ENCODE results near the gene CAMK2N2. TPM values are rescaled to one million over a fixed set of nuclear protein-coding genes. Genes with fewer than 3 reads are reported as not detected.

The CAMK2N2 gene
- total and polyA plus RNA-seq, 2 experiments from 2014 or later: 0.27 TPM; not detected in 1

DNA sequence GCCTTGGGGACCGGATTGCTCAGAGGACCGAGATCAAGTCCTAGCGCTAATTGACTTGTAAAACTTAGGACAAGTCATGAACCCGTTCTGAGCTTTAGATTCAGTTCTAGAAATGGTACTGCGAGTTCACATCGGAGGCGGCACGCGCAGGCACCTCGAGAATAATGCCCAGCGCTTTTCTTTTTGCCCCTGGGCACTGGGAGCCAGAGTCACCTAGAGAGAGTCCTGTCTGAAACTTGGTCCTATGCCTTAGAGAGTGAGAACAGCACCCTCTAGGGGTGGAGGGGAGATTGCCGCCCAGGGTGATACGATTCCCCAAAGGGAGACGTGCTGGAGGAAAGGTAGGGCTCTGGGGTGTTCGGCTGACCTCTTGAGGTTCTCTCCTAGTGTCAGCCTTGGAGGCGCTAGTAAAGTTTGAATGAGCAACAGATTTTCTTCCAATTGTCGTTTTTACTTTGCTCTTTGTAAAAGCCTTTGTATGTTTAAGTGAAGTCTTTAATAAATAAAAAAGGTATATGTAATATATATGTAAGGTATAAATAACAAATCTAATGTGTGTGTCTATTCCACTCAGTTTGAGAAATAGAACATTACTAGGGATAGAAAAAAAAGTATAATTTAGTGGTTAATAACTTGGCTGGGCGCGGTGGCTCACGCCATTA lies 11.1 kb downstream of the CAMK2N2 start:
- TF ChIP-seq, protein P1, sequence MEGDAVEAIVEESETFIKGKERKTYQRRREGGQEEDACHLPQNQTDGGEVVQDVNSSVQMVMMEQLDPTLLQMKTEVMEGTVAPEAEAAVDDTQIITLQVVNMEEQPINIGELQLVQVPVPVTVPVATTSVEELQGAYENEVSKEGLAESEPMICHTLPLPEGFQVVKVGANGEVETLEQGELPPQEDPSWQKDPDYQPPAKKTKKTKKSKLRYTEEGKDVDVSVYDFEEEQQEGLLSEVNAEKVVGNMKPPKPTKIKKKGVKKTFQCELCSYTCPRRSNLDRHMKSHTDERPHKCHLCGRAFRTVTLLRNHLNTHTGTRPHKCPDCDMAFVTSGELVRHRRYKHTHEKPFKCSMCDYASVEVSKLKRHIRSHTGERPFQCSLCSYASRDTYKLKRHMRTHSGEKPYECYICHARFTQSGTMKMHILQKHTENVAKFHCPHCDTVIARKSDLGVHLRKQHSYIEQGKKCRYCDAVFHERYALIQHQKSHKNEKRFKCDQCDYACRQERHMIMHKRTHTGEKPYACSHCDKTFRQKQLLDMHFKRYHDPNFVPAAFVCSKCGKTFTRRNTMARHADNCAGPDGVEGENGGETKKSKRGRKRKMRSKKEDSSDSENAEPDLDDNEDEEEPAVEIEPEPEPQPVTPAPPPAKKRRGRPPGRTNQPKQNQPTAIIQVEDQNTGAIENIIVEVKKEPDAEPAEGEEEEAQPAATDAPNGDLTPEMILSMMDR (IDR thresholded peaks at IDR 0.05; ENCODE audit: low read depth, low read length): peak; percentile 99
- Histone ChIP-seq H3K4me3 (peak overlapping the region; percentile 92), H3K4me1 (ENCODE audit: low read depth) (no peaks in the 10 kb centered on the region), H3K27ac (peak overlapping the region; percentile 1), H3K9me3 (ENCODE audit: low read depth) (no peaks in the 10 kb centered on the region), H3K36me3 (no peaks in the 10 kb centered on the region), H3K27me3 (no peaks in the 10 kb centered on the region)
- peak; percentile 90 to 92 for DNase-seq (ENCODE audit: low read depth in 1 of 2, low spot score in 1 of 2)

DNA sequence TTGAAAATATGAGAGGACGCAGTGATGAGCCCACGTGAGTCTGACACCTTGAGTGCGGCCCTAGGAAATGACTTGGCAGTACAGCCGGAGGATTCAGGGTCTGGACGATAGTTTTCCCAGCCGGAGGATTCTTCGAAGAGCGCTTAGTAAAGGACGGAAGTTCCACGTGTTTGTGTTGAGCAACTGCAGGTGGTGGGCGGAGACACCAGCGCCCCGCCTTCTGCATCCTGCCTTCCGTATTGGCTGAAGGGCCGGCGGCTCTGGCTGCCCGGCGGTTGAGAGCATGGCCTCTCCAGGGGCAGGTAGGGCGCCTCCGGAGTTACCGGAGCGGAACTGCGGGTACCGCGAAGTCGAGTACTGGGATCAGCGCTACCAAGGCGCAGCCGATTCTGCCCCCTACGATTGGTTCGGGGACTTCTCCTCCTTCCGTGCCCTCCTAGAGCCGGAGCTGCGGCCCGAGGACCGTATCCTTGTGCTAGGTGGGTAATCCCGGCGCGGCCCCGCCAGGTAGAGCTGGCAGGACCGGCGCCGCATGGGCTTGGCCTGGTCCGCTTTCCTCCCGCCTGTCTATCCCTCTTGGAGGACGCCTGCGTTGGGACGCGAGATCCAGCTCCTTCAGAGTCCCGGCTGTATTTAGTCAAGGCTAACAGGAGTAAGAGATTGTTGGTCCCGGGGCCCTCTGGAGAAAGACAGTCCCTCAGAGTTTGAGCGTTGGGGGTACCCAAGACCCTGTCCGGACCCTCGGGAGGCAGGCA lies 11.8 kb downstream of the CAMK2N2 start, which contains the start of gene EEF1AKMT4:
Gene EEF1AKMT4, plus strand, starts transcription at position 261 of the 755 bp plus-strand sequence. Its CDS starts 23 bp downstream, at position 284.
- H3K27me3 ChIP-seq: no peaks in the 10 kb centered on the region
- TF ChIP-seq, protein P1 (IDR thresholded peaks at IDR 0.05; ENCODE audit: low read depth, low read length): peak; percentile 46
- H3K9me3 ChIP-seq (ENCODE audit: low read depth): no peaks in the 10 kb centered on the region
- peaks cover 6% of the 10 kb centered on the region for H3K36me3 ChIP-seq
- peak within 1 kb of the TSS; percentile 88 for H3K27ac ChIP-seq
- no peaks in the 10 kb centered on the region for H3K4me1 ChIP-seq (ENCODE audit: low read depth)
- peak within 1 kb of the TSS; percentile 92 for H3K4me3 ChIP-seq
- peak; percentile 98 to 99 for DNase-seq (ENCODE audit: low read depth in 1 of 2, low spot score in 1 of 2)

DNA sequence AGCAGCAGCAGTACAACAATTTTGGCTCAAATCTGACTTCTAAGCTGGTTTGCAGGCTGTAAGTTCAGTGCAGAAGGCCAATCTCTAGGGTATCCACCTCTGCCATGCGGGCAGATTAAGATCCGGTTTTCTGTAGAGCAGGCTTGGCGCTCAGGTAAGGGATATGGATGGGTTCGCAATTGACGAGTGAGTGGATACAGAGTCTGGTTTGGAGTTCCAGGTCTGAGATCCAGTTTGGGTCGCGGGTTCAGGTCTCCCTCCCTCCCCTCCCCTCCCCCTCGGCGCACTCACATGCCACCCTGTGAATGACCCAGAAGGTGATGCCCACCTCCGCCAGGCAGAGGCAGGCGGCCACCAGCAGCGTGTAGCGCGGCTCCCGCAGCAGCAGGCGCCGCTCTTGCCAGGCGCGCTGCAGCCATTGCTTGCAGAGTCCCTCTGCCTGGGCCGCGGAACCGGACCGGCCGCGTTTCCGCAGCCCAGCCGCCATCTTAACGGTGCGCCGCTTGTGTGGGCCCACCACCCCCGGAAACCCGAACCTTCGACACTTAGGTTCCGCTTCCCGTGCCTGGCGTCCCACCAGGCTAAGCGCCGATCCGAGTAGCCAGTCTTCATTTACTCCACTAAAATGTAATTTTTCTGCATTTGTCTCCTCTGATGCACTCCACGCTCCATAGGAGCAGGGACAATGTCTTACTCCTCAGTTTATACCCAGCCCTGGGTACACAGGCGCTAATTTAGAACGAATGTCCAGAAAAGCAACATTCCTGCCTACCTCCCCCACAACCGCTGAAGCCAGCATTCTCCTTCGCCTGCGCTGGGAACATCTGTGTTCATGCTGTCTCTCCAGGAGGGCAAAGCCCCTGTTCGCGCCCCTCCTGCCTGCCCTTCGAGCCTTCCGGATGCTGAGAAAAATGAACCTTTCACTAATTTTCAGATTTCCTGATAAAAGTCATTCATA lies 12.6 kb downstream of the CAMK2N2 start, which contains the start of gene ALG3:
Gene ALG3, minus strand, starts transcription at position 509 of the 958 bp plus-strand sequence. Its CDS starts 22 bp downstream, at position 487.
- TF ChIP-seq, protein P1 (IDR thresholded peaks at IDR 0.05; ENCODE audit: low read depth, low read length): no peak
- Histone ChIP-seq H3K4me1 (ENCODE audit: low read depth) (no peaks in the 10 kb centered on the region), H3K27me3 (no peaks in the 10 kb centered on the region), H3K27ac (peak within 1 kb of the TSS; percentile 88), H3K36me3 (peaks cover 6% of the 10 kb centered on the region), H3K9me3 (ENCODE audit: low read depth) (no peaks in the 10 kb centered on the region), H3K4me3 (peak within 1 kb of the TSS; percentile 92)
- peak; percentile 92 to 95 for DNase-seq (ENCODE audit: low read depth in 1 of 2, low spot score in 1 of 2)

DNA sequence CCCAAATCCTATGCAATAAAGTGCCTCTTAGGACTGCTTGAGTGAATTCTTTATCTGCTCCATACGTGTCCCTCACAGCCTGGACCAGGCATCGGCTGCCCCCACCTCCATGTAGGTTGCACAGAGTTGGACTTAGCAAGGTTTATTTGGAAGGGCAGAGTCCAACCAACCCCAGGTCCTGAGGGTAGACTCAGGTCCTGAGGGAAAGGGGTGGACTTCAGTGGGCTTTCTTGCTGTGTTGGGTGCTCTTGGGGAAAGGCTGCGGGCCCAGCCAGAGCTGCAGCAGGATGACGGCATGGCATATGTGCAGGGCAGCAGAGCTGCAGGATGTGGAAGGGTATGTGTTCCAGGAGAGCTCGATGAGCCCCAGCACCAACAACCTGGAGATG lies 19.1 kb downstream of the CAMK2N2 start:
- TF ChIP-seq, protein P1 (IDR thresholded peaks at IDR 0.05; ENCODE audit: low read depth, low read length): no peak
- H3K4me3 ChIP-seq: no peak overlapping the region
- no peak for DNase-seq (ENCODE audit: low read depth in 1 of 2, low spot score in 1 of 2)

More for the DNA sequence above, 19.1 kb downstream of the CAMK2N2 start:
- Histone ChIP-seq H3K4me1 (ENCODE audit: low read depth) (no peaks in the 10 kb centered on the region), H3K27ac (no peak overlapping the region), H3K27me3 (peaks cover 36% of the 10 kb centered on the region), H3K9me3 (ENCODE audit: low read depth) (no peaks in the 10 kb centered on the region), H3K36me3 (peaks cover 11% of the 10 kb centered on the region)
